Measurements from ENCODE around the gene KIFBP. TPM values are rescaled to one million over a fixed set of nuclear protein-coding genes. Genes with fewer than 3 reads are reported as not detected.
"Not testable (repeated sequence)": the region's sequence is repeated elsewhere in the genome, so short reads cannot be mapped to it uniquely, and the experiment has no call there.

Gene KIFBP
- total RNA-seq = 10 to 100 TPM; 21.0 to 34.6 (median 23.8) TPM
- polyA plus RNA-seq = 10 to 100 TPM; 12.2 to 16.6 (median 13.8) TPM

- WGBS, 2 donors = 0% methylated on average over 62 of the region's 62 CpGs
- peaks cover 0 to 22% (median 0%) of the 10 kb centered on the region in 4 donors for H3K36me3 ChIP-seq
- H3K4me1 ChIP-seq = peaks cover 0 to 49% (median 46%) of the 10 kb centered on the region in 4 donors
- H3K27me3 ChIP-seq = no peaks in the 10 kb centered on the region
- peak within 1 kb of the TSS; percentile 80 to 97 (median 92) for H3K4me3 ChIP-seq
- H3K9me3 ChIP-seq = no peaks in the 10 kb centered on the region
- intact Hi-C loops (cut with DNase I) = loop anchor here (1.0 to 10.0 kb wide), 3 partner anchors 105 to 196 kb away; partner anchors contain the start of gene SUPV3L1
- TF ChIP-seq POLR2A (IDR thresholded peaks at IDR 0.05) (peak; percentile 79 to 91), EP300 (IDR thresholded peaks at IDR 0.05) (no peak), POLR2AphosphoS5 (IDR thresholded peaks at IDR 0.05) (peak; percentile 92 to 98 (median 96)), CTCF (IDR thresholded peaks at IDR 0.05) (no peak)
- peak; percentile 97 for DNase-seq
- H3K27ac ChIP-seq = peak within 1 kb of the TSS; percentile 88 to 90 (median 88)
Measured at GRCh38 chr10:68988530-68989316, at the start of gene KIFBP. TSS of gene KIFBP (plus strand) at chr10:68988803. CDS start at chr10:68988833, 30 bp downstream.

GRCh38 chr10:68938884-68939283, 49.7 kb upstream of the KIFBP start:
- peaks cover 0 to 99% (median 30%) of the 10 kb centered on the region in 4 donors for H3K36me3 ChIP-seq
- no peak for TF ChIP-seq EP300 (IDR thresholded peaks at IDR 0.05)
- TF ChIP-seq CTCF (IDR thresholded peaks at IDR 0.05) = no peak
- TF ChIP-seq POLR2AphosphoS5 (IDR thresholded peaks at IDR 0.05) = no peak
- no peak for TF ChIP-seq POLR2A (IDR thresholded peaks at IDR 0.05)
- H3K27me3 ChIP-seq = no peaks in the 10 kb centered on the region
- no peak for DNase-seq
- intact Hi-C loops (cut with DNase I) = no loop called here
- WGBS, 2 donors = 85 to 96% methylated on average over 2 of the region's 2 CpGs
- H3K4me3 ChIP-seq = no peak overlapping the region
- no peak overlapping the region for H3K27ac ChIP-seq
- no peaks in the 10 kb centered on the region for H3K4me1 ChIP-seq
- no peaks in the 10 kb centered on the region for H3K9me3 ChIP-seq

- peaks cover 6 to 99% (median 29%) of the 10 kb centered on the region in 4 donors for H3K36me3 ChIP-seq
- H3K27me3 ChIP-seq; H3K27ac ChIP-seq; H3K4me1 ChIP-seq; intact Hi-C loops (cut with DNase I); DNase-seq; H3K4me3 ChIP-seq; H3K9me3 ChIP-seq: not testable (repeated sequence)
Measured at GRCh38 chr10:68940917-68941316, 47.7 kb upstream of the KIFBP start.

GRCh38 chr10:68950598-68950997, 38.0 kb upstream of the KIFBP start:
- no peak overlapping the region for H3K27ac ChIP-seq
- intact Hi-C loops (cut with DNase I) = no loop called here
- no peak for DNase-seq
- TF ChIP-seq POLR2A (IDR thresholded peaks at IDR 0.05) (no peak), CTCF (IDR thresholded peaks at IDR 0.05) (no peak), EP300 (IDR thresholded peaks at IDR 0.05) (no peak), POLR2AphosphoS5 (IDR thresholded peaks at IDR 0.05) (no peak)
- H3K27me3 ChIP-seq = no peaks in the 10 kb centered on the region
- H3K4me1 ChIP-seq = peaks cover 0 to 8% (median 6%) of the 10 kb centered on the region in 4 donors
- H3K4me3 ChIP-seq = no peak overlapping the region
- 94 to 96% methylated on average over 3 of the region's 3 CpGs for WGBS, 2 donors
- H3K9me3 ChIP-seq = no peaks in the 10 kb centered on the region
- H3K36me3 ChIP-seq = peaks cover 17 to 52% (median 26%) of the 10 kb centered on the region in 4 donors

- 92 to 94% methylated on average over 12 of the region's 12 CpGs for WGBS, 2 donors
- intact Hi-C loops (cut with DNase I) = no loop called here
- Histone ChIP-seq H3K4me1 (peaks cover 0 to 33% (median 22%) of the 10 kb centered on the region in 4 donors), H3K9me3 (no peaks in the 10 kb centered on the region), H3K27me3 (no peaks in the 10 kb centered on the region), H3K36me3 (peaks cover 0 to 13% (median 1%) of the 10 kb centered on the region in 4 donors), H3K4me3 (peak overlapping the region in 3 of 4 donors; percentile 62 to 96 (median 79)), H3K27ac (peak overlapping the region in 1 of 4 donors; percentile 96)
- DNase-seq = no peak
- TF ChIP-seq EP300 (IDR thresholded peaks at IDR 0.05) = no peak
- TF ChIP-seq CTCF (IDR thresholded peaks at IDR 0.05) = no peak
- no peak for TF ChIP-seq POLR2A (IDR thresholded peaks at IDR 0.05)
- no peak for TF ChIP-seq POLR2AphosphoS5 (IDR thresholded peaks at IDR 0.05)
Measured at GRCh38 chr10:68954904-68955303, 33.7 kb upstream of the KIFBP start.

Data from sigmoid colon (tissue), 7 donors.